GM10266 (cell line): ENCODE measurements around the gene ZFP92.

Experiments
- DNase-seq: peaks from one replicate; pipeline ENCODE4 v3.0.0; 2012; ENCODE audit errors: extremely low spot score
- CTCF ChIP-seq: IDR thresholded peaks from 2 replicates; pipeline ENCODE4 v1.5.1; 2012; ENCODE audit warnings: mild to moderate bottlenecking, low read depth; ENCODE audit not compliant: control insufficient read depth, insufficient read depth; ENCODE audit errors: missing control alignments

The ZFP92 gene

GRCh38 chrX:153433781-153434285 lies 22.6 kb downstream of the ZFP92 start:
- no peak for DNase-seq
- TF ChIP-seq CTCF: no peak

GRCh38 chrX:153434801-153435200 lies 23.5 kb downstream of the ZFP92 start:
- no peak for DNase-seq
- TF ChIP-seq CTCF: no peak

GRCh38 chrX:153435845-153436244 lies 24.6 kb downstream of the ZFP92 start:
- DNase-seq: no peak
- no peak for TF ChIP-seq CTCF

GRCh38 chrX:153438532-153438931 lies 27.3 kb downstream of the ZFP92 start:
- DNase-seq: no peak
- peak; percentile 10 for TF ChIP-seq CTCF

- no peak for TF ChIP-seq CTCF
These were observed 28.7 kb downstream of the ZFP92 start for GRCh38 chrX:153439977-153440376.

GRCh38 chrX:153440556-153441135 lies 29.4 kb downstream of the ZFP92 start:
- no peak for DNase-seq
- TF ChIP-seq CTCF: no peak

More at GRCh38 chrX:153439977-153440376, 28.7 kb downstream of the ZFP92 start:
- no peak for DNase-seq

GRCh38 chrX:153441296-153441695 lies 30.0 kb downstream of the ZFP92 start:
- DNase-seq: no peak
- no peak for TF ChIP-seq CTCF
